ENCODE results near the gene ICA1.

ICA1 gene

GRCh38 chr7:8134089-8134733 lies 127.8 kb downstream of the ICA1 start:
- ATAC-seq (ENCODE audit: low read depth): no peak

GRCh38 chr7:8133188-8133848 lies 128.6 kb downstream of the ICA1 start:
- Histone ChIP-seq H3K9me3 (ENCODE audit: severe bottlenecking) (peaks cover 2% of the 10 kb centered on the region), H3K4me1 (ENCODE audit: insufficient read depth, poor library complexity, severe bottlenecking) (no peaks in the 10 kb centered on the region), H3K27ac (ENCODE audit: poor library complexity, severe bottlenecking) (no peak overlapping the region), H3K4me3 (ENCODE audit: severe bottlenecking) (no peak overlapping the region), H3K36me3 (ENCODE audit: low read depth) (no peaks in the 10 kb centered on the region), H3K27me3 (ENCODE audit: insufficient read depth, poor library complexity, severe bottlenecking) (no peaks in the 10 kb centered on the region)
- DNase-seq (ENCODE audit: low spot score) (no peak), ATAC-seq (ENCODE audit: low read depth) (no peak)
- no peak for TF ChIP-seq CTCF (IDR thresholded peaks at IDR 0.05; ENCODE audit: poor library complexity, severe bottlenecking)

More at GRCh38 chr7:8134089-8134733, 127.8 kb downstream of the ICA1 start:
- Histone ChIP-seq H3K27me3 (ENCODE audit: insufficient read depth, poor library complexity, severe bottlenecking) (no peaks in the 10 kb centered on the region), H3K9me3 (ENCODE audit: severe bottlenecking) (peaks cover 2% of the 10 kb centered on the region), H3K4me1 (ENCODE audit: insufficient read depth, poor library complexity, severe bottlenecking) (no peaks in the 10 kb centered on the region), H3K4me3 (ENCODE audit: severe bottlenecking) (no peak overlapping the region), H3K27ac (ENCODE audit: poor library complexity, severe bottlenecking) (no peak overlapping the region), H3K36me3 (ENCODE audit: low read depth) (no peaks in the 10 kb centered on the region)
- TF ChIP-seq CTCF (IDR thresholded peaks at IDR 0.05; ENCODE audit: poor library complexity, severe bottlenecking): no peak
- no peak for DNase-seq (ENCODE audit: low spot score)

- Histone ChIP-seq H3K9me3 (ENCODE audit: severe bottlenecking) (no peaks in the 10 kb centered on the region), H3K27me3 (ENCODE audit: insufficient read depth, poor library complexity, severe bottlenecking) (no peaks in the 10 kb centered on the region), H3K36me3 (ENCODE audit: low read depth) (no peaks in the 10 kb centered on the region), H3K4me1 (ENCODE audit: insufficient read depth, poor library complexity, severe bottlenecking) (no peaks in the 10 kb centered on the region), H3K4me3 (ENCODE audit: severe bottlenecking) (no peak overlapping the region), H3K27ac (ENCODE audit: poor library complexity, severe bottlenecking) (no peak overlapping the region)
- DNase-seq (ENCODE audit: low spot score) (no peak), ATAC-seq (ENCODE audit: low read depth) (no peak)
- no peak for TF ChIP-seq CTCF (IDR thresholded peaks at IDR 0.05; ENCODE audit: poor library complexity, severe bottlenecking)
These were observed 130.0 kb downstream of the ICA1 start for GRCh38 chr7:8131694-8132605.

- no peaks in the 10 kb centered on the region for H3K4me1 ChIP-seq (ENCODE audit: insufficient read depth, poor library complexity, severe bottlenecking)
- H3K36me3 ChIP-seq (ENCODE audit: low read depth): no peaks in the 10 kb centered on the region
- H3K27ac ChIP-seq (ENCODE audit: poor library complexity, severe bottlenecking): no peak overlapping the region
- no peak overlapping the region for H3K4me3 ChIP-seq (ENCODE audit: severe bottlenecking)
- H3K9me3 ChIP-seq (ENCODE audit: severe bottlenecking): no peaks in the 10 kb centered on the region
- DNase-seq (ENCODE audit: low spot score) (no peak), ATAC-seq (ENCODE audit: low read depth) (no peak)
- TF ChIP-seq CTCF (IDR thresholded peaks at IDR 0.05; ENCODE audit: poor library complexity, severe bottlenecking): no peak
- no peaks in the 10 kb centered on the region for H3K27me3 ChIP-seq (ENCODE audit: insufficient read depth, poor library complexity, severe bottlenecking)
These were observed 131.3 kb downstream of the ICA1 start for GRCh38 chr7:8130663-8131062.

Data from RWPE2 (cell line).